Heart left ventricle (tissue), 13 donors: ENCODE data around the gene HOXC11.

ENCODE experiments used
- CTCF ChIP-seq, 12 donors: fragments of 200-600 bp; sonication (generic) in 4 of 12; IDR thresholded peaks; one replicate each; pipeline versions ENCODE4 v1.5.0 to v1.8.0; 2018 to 2022; ENCODE audit warnings: antibody characterized with exemption in 12 of 12, mild to moderate bottlenecking in 5 of 12
- POLR2A ChIP-seq, 2 donors: fragments of 450-650 bp; IDR thresholded peaks; one replicate each; pipeline ENCODE4 v1.6.1; 2017; ENCODE audit warnings: antibody characterized with exemption in 2 of 2, mild to moderate bottlenecking in 2 of 2, moderate library complexity in 2 of 2
- donor health status: ischemic (EF 13 %, LVEDD 7.1; RV severe dilation, severe dysfunction).
- donor health status: DM: no; HTN: yes; CAD: no.
- donor health status: DM: no; HTN: no; CAD: no.
- donor health status: ischemic (EF 25% LVEDD 6.9; RV normal size, moderate dysfunction).
- donor health status: ischemic (EF 25% LVEDD 5.7; RV mildly dilated, moderate dysfunction).
- donor health status: ischemic (EF 35%, LVEDD 5.7; RV mildly dilated, moderate dysfunction).
- donor health status: nonischemic (EF 11% LVEDD 7.7; RV severe dilation, severe dysfunction).
- donor health status: DM: yes; HTN: yes; CAD: no.
- donor health status: PGD.
- donor health status: ischemic (EF 29% LVEDD 5.4; RV normal size, mild dysfunction).
- donor health status: nonischemic (EF 23%, LVEDD 6.1; RV moderate dilation, normal function).

- no peak for TF ChIP-seq CTCF (IDR thresholded peaks at IDR 0.05)
- TF ChIP-seq POLR2A (IDR thresholded peaks at IDR 0.05), result no peak
These were observed 8.0 kb downstream of the HOXC11 start for GRCh38 chr12:53980802-53981496.
